Activated T-helper 9 cell treated with anti-CD3 and anti-CD28 coated beads, Interleukin-2, amount 50 U/mL, for 16 hours (primary cell): ENCODE measurements around the gene CEP72.
"Not testable (repeated sequence)": the region's sequence is repeated elsewhere in the genome, so short reads cannot be mapped to it uniquely, and the experiment has no call there.

Source experiments
- DNase-seq: peaks from one replicate; pipeline ENCODE4 v3.0.0-alpha.2; 2020; ENCODE audit warnings: low read depth

Gene CEP72

GRCh38 chr5:600886-601541 lies 11.1 kb upstream of the CEP72 start:
- no peak for DNase-seq

DNA sequence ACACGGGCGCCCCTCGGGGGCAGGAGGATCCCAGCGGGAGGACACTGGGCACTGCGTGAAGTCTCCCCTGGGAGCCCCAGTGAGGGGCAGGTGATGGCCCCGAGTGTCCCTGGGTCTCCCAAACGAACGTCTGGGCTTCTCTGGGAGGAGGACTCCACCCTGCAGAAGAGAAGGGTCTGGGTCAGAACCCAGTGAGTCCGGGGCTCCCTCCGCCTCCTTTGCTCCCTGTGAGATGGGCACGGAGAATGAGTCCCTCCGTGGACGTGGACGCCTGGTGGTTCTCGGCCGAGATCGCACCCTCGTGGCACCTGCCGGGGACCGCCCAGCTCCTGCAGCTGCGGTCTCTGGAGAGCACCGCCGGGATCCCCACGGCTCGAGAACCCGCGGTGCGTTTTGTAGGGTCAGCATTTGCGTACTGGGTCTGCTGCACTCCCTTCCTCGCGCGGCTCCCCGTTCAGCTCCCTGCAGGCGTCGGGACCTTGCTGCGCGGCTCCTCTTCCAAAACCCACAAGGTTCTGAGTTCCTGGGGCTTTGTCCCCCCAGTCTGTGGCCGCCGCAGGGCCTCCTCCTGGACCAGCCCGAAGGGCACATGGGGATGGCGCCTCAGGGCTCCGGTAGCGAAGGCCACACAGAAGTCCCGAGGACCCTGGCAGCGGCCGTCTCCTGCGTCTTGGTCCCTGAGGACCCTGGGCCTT lies 10.2 kb upstream of the CEP72 start:
- DNase-seq = no peak

DNA sequence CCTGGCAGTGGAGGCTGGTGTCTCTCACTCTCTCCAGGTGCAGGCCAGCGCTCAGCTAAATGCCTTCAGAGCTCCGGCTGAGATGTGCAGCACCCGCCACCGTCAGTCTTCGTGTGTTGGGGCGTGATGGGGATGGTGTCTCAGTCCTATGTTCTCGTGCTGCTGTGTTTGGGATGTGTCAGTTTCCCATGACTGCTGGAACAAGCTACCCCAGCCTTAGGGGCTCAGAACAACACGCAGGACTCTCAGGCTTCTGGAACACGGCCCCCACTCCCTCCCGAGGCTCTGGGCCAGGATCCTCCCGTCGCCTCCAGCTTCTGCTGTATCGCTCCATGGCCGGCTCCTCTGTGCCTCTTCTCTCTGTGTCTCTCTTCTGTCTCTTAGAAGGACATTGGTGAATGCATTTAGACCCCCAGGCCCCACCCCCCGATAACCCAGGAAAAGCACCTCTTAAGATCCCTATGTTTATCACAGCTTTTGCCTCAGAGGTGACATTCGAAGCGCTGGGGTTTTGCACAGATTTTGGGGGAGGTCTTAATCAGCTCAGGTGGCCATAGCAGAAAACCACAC lies 9.6 kb upstream of the CEP72 start:
- DNase-seq = no peak

DNA sequence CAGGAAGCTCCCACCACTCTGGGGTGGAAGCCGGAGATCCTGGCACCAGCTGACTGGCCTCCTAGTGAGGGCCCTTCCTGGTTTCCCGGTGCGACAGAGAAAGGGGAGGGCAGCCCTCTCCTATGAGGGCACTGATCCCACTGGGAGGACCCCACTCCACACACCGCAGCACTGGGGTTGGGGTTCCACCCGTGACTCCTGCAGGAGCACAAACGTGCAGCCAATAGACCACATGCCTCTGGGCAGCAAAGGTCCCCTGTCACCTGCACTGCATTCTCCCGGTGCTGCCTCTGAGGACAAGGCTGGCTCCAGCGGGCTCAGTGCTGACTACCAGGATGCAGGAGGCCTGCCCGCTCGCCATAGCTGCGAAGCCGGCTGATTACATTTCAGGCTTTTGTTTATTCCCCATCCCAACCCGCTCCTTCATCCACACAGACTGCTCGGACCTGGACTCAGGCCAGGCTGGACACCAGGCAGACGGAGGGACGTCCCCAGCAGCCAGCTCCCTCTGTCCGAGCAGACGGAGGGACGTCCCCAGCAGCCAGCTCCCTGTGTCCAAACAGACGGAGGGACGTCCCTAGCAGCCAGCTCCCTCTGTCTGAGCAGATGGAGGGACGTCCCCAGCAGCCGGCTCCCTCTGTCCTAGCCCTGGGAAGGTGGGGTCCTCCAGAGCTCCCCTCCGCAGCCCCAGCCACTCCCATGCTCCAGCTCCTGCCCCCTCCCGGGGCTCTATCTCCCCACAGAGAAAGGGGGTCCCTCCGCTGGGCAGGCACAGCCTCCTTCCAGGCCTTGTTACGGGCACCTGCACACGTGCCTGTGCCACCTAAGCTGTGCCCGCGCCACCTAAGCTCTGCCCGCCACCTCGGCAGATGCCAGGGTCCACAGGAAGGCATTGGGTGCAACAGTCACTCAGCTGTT lies 8.8 kb upstream of the CEP72 start:
- DNase-seq = no peak

DNA sequence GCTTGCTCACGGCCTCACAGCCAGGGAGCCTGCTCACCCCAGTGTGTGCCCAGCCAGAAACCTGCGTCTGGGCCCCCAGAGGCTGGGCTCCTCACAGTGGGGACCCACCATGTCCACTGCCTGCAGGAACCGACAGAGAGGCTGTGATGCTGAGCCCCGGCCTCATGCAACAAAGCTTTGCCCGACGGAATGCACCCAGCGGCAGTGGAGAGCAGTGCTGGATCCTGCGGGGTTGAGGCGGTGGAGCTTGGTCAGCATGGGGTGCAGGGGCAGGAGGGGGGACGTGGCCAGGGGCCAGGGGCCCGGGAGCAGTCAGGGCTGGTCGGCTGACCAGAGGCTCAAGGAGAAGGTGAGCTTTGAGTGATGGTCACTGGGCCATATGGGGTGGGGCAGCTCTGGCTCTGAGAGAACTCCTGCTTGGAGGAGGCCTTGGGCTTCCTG lies 7.7 kb upstream of the CEP72 start:
- DNase-seq = no peak

DNA sequence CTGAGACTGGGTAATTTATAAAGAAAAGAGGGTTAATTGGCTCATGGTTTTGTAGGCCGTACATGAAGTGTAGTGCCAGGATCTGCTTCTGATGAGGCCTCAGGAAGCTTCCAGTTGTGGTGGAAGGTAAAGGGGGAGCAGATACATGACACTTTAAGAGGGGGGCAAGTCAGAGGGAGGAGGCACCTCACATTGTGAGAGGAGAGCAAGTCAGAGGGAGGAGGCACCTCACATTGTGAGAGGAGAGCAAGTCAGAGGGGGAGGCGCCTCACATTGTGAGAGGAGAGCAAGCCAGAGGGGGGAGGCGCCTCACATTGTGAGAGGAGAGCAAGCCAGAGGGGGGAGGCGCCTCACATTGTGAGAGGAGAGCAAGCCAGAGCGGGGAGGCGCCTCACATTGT lies 7.0 kb upstream of the CEP72 start:
- DNase-seq = not testable (repeated sequence)

DNA sequence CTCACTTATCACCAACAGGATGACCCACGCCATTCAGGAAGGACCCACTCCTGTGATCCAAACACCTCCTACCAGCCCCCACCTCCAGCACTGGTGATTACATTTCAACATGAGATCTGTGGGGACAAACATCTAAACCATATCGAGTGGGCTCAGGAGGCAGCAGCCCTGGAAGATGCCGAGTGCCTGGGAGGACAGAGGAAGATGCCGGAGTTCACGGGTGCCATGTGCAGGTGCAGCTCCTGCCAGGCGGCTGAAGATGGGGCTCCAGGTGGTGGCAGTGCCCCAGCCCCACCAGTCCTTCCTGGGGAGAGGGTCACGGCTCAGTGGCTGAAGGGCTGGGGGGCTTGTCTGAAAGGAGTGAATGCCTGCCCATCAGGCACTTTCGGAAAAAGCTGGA lies 6.1 kb upstream of the CEP72 start:
- no peak for DNase-seq

- no peak for DNase-seq
Observed at GRCh38 chr5:606526-607399, 5.4 kb upstream of the CEP72 start.

- DNase-seq = no peak
Observed at GRCh38 chr5:607541-608428, 4.4 kb upstream of the CEP72 start.

DNA sequence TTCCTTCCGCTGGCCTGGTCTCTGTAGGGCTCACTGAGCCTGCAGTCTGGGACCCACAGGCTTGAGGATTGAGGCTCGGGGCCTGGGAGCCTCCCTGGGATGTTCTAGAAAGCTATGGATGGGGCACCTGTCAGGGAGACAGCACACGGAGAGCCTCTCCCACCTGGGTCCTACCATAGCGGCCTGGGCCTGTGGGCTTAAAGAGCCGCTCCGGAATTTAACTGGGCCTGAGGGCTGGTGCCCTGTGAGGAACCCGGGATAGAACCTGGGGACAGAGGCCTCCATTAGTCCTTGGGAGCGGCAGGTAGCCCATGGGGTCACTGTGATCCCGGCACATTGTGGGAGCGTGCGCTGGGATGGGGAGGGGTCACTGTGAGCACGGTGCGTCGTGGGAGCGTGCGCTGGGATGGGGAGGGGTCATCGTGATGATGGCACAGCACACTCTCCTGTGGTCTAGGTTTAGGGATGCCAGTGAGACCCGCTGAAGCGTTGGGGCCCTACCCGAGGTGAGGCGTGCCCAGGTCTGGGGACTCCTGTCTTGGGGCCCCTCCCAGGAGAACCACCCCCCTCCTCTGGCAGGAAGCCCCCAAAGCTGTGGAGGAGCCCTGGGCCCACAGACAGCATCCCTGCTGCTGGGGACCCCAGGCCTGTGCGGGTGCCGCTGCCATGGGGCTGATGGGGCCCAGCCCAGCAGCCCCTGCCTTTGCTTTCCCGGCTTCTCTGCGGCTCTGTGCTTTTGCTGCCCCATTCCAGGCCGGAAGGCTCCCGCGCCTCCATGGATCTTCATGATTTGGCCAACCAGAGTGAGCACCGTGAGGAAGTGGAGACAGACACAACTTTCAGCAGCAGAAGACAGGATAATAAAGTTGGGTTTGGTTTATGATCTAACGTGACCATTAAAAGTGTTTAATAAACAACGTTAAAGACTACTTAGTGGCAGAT lies 3.4 kb upstream of the CEP72 start:
- DNase-seq = no peak

DNA sequence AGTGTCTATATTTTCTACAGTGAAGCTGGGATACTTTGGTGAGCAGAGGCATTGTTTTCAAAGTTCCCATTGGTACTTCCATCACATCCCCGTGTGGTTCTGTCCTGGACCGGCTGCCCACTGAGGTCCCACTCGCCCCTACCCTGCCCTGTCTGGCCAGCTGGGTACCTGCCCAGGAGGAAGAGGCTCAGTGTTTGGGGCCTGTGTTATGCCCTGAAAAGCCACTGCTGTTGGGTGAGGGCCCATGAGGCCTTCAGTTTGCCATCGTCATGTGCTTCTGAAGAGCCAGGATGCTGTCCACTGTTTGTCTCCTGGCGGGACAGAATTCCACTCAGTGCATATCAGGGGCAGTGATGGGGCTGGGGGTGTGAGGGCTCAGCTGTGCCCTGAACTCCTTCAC lies 2.6 kb upstream of the CEP72 start:
- DNase-seq = no peak

GRCh38 chr5:610011-610743 lies 2.0 kb upstream of the CEP72 start:
- DNase-seq = no peak

DNA sequence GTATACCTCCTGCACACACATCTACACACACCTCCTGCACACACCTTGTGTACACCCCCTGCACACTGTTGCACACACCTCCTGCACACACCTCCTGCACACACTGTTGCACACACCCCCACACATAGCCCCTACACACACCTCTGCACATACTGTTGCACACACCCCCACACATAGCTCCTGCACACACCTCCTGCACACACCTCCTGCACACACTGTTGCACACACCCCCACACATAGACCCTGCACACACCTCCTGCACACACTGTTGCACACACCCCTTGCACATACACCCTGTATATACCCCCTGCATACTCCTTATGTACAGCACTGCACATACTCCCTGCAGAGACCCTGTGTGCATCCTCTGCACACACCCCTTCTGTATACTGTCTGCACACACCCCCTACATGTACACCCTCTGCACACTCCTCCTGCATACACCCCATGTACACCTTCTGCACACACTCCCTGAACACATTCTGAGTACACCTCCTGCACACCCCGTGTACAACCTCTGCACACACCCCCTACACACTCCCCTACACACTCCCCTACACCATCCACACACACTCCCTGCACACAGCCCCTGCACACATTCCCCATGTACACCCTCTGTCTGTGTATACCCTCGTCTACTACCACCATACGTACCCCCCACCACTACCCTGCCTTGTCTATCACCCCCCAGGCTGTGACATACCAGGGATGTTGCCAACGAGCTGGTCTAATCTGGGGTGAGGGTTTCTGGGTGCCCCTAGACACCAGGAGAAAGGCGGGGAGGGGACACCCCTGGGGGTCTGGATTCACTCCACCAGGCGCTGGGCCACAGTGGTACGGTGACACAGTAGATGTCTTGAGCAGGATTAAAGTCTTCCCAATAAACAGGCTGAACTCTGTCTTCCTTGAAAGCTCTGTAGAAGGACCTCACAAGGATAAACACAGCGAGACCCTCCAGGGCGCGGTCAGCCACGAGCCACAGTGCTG lies 1.1 kb upstream of the CEP72 start:
- no peak for DNase-seq

DNA sequence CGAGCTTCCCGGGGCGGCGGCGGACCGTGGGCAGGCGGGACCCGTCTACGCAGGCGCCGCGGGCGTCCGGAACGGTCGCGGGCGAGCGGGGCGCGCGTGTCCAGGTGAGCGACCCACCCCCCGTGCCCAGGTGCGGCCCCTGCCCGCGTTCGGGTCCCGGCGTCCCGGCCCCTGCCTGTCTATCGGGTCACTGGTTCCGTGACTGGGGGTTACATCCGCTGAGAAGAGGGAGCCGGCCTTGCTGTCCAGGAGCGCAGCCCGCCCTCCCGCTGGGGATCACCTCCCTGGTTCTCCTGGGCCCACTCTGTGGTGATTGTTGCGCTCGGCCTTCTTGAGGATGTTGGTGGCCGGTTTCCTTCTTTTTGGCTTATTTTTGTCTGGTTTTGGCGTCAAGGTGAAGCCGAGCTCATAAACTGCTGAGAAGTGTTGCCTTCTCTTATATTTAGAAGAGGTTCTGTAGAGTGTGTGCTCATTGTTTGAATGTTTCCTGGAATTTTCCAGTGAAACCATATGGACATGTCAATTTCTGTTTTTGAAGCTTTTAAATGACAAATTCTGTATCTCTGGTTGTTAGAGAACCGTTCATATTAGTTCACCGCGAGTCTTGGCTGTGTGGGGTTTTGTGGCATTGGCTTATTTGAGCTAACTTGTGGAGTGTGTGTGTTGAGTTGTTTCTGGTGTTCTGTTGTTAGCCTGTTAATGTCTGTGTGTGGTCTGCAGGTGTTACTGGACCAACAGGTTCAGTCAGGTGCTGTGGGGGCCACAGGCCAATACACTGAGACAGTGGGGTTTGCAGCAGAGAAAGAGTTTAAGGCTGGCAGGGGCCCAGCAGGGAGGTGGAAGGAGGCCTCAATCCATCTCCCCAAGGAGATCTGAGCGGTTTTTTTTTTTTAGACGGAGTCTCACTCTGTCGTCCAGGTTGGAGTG lies 621 bp downstream of the CEP72 start:
- no peak for DNase-seq

DNA sequence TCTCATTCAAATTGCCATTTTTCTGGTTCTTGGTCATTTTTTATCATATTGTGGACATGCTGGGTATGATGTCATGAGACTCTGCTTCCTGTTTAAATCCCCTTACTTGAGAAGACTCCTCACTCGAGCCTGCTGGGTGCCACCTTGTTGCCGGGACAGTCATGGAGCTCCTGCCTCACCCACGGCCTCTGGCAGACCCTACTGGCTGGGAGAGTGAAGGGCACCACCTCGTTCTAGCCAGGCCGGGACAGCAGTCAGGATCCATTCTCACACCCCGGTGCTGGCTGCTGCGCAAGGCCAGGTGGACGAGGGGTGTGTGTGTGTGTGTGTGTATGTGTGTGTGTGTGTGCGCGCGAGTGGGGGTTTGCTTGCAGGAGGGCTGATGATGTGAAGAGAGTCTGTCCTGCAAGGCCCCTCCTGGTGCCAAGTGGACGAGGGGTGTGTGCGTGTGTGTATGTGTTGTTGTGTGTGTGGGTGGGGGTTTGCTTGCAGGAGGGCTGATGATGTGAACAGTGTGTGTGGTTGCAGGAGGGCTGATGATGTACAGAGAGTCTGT lies 4.4 kb downstream of the CEP72 start:
- no peak for DNase-seq

GRCh38 chr5:617896-618295 lies 5.8 kb downstream of the CEP72 start:
- DNase-seq = no peak
